T-helper 1 cell treated with Interleukin-12 subunit alpha and Interleukin-12 subunit beta and Interleukin-4 antibody, amounts not matched to agents 30 ng/mL and 1 ng/mL, for 36 hours (primary cell): ENCODE data around the gene HOXA2. TPM values are rescaled to one million over a fixed set of nuclear protein-coding genes. Genes with fewer than 3 reads are reported as not detected.

Experiments
- intact Hi-C: fragments of 100-400 bp; cut with micrococcal nuclease; formaldehyde crosslinking; loops from one replicate; pipeline ENCODE4 v1.15.1; 2024
- total RNA-seq: library from RNA; stranded (reverse); gene quantifications from 2 replicates; pipeline ENCODE4 v1.2.3, GENCODE V29; 2022

The HOXA2 gene
- total RNA-seq, 1 donor from 2014 or later: not detected

DNA sequence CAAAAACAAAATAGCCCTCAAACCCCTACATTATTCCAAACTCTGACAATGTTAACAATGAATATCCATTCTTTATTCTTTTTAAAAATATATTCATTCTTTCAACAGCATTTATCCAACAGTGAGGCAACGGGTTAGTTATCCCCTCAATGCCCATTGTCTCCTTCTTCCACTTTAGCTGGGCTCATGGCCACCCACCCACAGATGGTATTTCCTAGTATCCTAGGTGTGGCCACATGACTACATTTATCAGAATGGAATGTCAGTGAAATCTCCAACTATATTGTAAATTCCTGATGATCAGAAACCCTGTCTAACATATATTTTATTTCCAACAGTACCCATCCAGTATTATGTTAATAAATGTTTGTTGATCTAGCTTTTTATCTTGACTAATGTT is 20.3 kb downstream of the HOXA2 start:
- intact Hi-C loops: no loop called here

DNA sequence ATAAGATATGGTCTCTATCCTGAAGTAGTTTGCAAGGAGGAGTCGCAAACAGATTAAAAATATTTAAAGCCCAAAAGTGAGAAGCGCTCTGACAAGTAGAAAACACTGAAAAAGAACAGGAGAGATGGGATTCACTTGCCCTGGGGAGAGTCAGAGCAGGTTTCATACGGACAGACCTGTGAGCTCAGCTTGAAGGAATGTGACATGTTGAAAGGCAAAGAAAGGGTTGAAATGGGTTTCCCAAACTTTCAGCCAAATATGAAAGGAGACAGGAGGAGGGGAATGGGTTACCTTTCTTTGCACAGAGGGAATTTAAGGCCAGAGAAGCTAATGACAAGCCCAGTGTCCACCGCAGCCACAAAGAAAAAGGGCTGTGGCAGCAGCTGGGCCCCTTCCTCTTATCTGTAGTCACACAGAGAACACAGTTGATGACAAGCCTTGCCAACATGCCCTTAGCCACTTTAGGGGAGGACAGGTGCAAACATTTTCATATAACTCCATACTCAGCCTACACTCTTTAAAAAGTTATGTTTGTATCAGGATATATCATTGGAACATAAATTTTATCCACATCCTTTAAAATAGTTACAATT is 21.5 kb downstream of the HOXA2 start:
- intact Hi-C loops: no loop called here

DNA sequence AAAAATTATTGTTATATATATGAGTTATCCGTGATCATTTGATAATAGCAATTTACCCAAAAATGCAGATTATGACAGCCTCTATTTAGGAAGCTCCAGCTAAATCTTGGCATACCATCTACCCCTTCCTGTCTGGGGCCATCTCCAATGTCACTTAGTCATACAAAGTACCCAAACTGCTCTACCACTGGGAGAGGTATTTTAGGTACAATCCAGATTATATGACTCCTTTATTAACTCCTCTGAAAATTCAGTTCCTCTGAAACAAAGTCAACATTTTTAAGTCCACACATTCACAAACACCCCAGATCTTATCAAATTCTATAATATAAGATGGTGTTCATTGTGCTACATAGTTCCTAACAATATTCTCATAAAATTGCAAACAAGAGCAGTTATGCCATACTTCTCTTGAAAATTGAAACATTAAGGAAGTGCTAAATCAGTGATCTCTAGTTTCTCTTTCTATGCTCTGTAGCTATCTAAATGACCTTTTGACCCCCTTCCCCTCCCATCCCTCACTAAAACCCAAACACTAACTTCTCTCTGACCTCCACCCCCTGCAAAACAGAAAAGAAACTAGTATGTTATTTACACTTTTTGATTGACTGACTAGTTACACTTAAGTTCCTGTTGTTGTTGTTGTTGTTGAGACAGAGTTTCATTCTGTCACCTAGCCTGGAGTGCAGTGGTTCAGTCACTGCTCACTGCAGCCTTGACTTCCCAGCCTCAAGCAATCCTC is 23.1 kb downstream of the HOXA2 start:
- intact Hi-C loops: no loop called here

DNA sequence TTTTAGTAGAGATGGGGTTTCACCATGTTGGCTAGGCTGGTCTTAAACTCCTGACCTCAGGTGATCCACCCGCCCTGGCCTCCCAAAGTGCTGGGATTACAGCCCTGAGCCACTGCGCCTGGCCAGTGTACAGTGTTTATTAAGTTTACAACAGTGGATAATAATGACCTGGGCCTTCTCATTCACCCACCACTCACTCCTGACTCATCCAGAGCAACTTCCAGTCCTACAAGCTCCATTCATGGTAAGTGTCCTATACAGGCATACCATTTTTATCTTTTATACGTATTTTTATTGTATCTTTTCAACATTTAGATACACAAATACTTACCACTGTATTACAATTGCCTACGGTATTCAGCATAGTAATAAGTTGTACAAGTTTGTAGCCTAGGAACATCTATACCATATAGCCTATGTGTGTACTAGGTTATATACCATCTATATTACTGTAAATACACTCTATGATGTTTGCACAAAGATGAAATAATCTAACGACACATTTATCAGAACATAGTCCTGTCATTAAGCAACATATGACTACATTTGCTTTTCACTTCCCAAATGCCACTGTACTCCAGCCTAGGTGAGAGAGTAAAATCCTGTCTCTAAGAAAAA is 23.8 kb downstream of the HOXA2 start:
- intact Hi-C loops: no loop called here

DNA sequence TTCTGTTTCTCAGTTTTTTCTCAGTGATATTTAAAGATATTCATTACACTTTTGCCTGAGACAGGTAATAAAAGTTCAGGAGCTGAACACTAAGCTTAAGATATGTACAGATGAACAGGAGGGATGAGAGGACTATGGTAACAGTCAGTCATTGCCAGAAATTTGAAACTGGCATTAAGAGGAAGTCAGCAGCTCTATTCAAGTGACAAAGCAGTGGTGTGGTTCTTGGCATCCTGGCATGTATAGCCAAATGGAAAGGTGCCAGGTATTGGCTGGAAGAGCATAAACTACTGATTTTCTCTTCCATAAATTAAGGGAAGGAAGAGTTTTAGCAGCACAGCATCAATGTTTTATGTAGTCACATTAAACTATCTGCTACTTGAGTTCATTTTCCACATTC is 29.4 kb downstream of the HOXA2 start:
- intact Hi-C loops: no loop called here

DNA sequence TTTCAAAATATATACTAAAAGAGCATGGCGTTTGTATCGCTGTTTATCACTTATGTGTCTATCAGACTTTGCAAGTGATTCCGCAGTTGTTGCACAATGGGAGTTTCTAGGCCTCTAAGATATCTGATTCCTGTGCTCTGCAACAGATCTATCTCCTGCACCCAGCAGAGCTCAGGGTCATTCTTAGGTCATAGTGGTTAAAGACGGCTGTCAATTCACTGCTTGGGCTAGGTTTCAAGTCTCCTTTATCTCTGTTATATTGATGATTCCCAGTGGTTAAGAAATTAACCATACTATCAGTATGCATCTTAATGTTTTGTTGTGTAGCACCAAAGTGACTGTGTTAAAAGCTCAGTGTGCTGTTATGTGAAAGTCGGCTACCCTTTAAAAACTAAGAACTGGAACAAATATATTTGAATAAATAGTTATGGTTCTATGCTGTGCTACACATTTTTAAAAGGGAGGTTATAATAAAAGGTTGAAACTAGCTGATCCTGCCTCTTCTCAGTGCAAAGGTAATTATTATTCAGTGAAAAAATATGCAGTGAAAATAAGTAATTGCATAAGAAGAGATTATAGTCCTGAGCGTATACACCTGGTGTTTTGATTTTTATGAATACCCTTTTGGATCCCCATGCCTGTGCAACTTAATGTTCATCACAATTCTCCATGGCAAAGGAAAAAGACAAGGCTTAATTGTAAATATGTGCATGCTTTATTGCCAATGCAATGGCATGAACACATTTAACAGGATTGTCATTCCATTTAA is 30.7 kb downstream of the HOXA2 start:
- intact Hi-C loops: no loop called here

DNA sequence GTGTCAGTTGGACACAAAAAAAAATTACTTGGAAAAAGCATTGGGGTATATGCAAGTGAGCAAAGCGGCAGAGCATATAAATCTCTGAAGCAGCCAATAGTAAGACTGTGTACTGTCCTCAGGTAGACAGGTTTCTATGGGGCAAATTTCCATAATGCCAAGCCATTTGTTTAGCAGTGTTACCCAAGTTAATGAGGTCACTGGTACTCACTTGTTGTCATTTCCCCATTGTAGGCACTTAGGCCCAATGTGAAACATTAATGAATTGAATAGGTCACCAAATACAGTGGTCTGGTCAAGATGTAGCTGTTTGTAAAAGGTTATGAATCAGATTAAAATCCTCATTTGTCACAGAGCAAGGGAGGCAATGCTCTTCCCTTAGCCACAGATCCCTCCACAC is 34.2 kb downstream of the HOXA2 start:
- intact Hi-C loops: no loop called here

GRCh38 chr7:27066148-27066547 is 36.3 kb downstream of the HOXA2 start:
- intact Hi-C loops: no loop called here

DNA sequence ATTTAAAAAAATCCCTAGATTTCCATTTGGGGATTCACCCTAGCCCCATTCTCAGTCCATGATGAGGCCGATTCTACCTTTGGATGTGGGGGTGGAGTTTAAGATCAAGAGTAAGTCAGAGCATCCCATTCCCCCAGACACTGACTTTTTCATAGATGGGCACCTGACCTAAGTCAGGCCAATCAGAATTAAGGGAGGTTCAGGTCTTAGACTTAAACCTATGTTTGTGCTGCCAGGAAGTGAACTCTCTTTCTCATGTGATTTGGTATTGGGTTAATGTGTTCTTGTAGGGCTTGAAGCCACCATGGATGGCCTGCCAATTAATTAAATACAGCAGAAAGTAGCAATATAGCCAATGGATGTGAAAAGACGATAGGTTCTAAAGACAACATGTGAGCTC is 36.8 kb downstream of the HOXA2 start:
- intact Hi-C loops: no loop called here

DNA sequence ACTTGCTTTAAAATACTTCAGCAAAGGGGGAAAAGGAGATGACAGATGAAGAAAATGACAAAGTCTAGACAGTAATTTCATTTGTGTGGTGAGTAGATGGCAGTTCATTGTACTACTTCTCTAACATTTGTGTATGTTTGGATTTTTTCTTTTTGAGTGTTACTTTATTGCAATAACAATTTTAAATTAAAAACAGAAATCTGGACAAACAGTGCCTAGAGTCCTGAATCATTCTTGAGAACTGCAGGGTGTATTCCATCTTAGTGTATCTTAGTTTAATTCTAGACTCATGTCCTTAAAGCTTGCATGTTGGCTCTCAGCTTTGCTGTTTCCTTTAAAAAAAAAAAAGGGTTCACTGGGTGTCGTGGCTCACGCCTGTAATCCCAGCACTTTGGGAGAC is 37.8 kb downstream of the HOXA2 start:
- intact Hi-C loops: no loop called here

- intact Hi-C loops: no loop called here
Observed at GRCh38 chr7:27064159-27064558, 38.3 kb downstream of the HOXA2 start.

DNA sequence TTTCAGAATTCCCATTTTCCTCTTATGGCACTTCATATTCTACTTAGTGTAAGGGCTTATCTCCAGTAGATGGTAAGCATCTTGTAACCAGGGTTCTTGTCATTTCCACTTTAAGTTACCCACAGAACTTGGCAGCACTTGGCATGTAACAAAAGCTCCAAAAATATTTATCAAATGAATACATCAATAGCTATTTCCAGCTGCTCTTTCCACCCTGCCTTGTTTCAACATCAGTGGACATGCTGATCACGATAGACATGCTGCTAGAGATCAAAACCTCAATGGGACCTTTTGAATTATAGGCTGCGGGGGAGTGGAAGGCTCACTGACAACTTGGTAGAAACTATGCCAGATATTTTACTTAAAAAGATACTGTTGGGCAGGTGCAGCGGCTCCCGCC is 39.5 kb downstream of the HOXA2 start:
- intact Hi-C loops: no loop called here

GRCh38 chr7:27053153-27053552 is 49.3 kb downstream of the HOXA2 start:
- intact Hi-C loops: no loop called here

GRCh38 chr7:27051451-27051850 is 51.0 kb downstream of the HOXA2 start:
- intact Hi-C loops: no loop called here

Other genes starting within 250 kb of the HOXA2 start
- 6.6 and 7.9 TPM in 2 replicates for gene SKAP2, start 238.1 kb downstream of the HOXA2 start, total RNA-seq
- gene HOXA1, start 6.7 kb downstream of the HOXA2 start, total RNA-seq: 0.22 and 0.41 TPM in 2 replicates
- 0.22 TPM in 1 of 2 replicates, not detected in the other for gene HOXA4, start 28.1 kb upstream of the HOXA2 start, total RNA-seq
- not detected in 2 replicates for gene HOXA5, start 41.0 kb upstream of the HOXA2 start, total RNA-seq
- gene HOXA6, start 45.1 kb upstream of the HOXA2 start, total RNA-seq: not detected in 2 replicates
- not detected in 2 replicates for gene HOXA3, start 49.9 kb upstream of the HOXA2 start, total RNA-seq
- not detected in 2 replicates for gene HOXA7, start 54.0 kb upstream of the HOXA2 start, total RNA-seq
- not detected in 2 replicates for gene HOXA9, start 62.9 kb upstream of the HOXA2 start, total RNA-seq
- gene HOXA10, start 71.6 kb upstream of the HOXA2 start, total RNA-seq: not detected in 2 replicates
- gene HOXA11, start 82.5 kb upstream of the HOXA2 start, total RNA-seq: not detected in 2 replicates
- gene HOXA13, start 97.4 kb upstream of the HOXA2 start, total RNA-seq: not detected in 2 replicates
- gene EVX1, start 140.1 kb upstream of the HOXA2 start, total RNA-seq: not detected in 2 replicates